SK-N-SH (cell line): Measurements from ENCODE around the gene ME3. TPM values are rescaled to one million over a fixed set of nuclear protein-coding genes. Genes with fewer than 3 reads are reported as not detected.

Experiments used
- CTCF ChIA-PET: fragments of 300-600, 350-600 bp; formaldehyde crosslinking; extraction: SDS; loops from one replicate; lab custom pipeline; 2021; lab: Yijun Ruan, JAX
- POLR2A ChIA-PET: fragments of 350-600 bp; sonication (Branson Sonifier 250); formaldehyde crosslinking; extraction: SDS; loops from one replicate; lab custom pipeline; 2020; ENCODE audit warnings: antibody characterized with exemption, inconsistent platforms; lab: Yijun Ruan, JAX
- DNase-seq: peaks from one replicate; pipeline ENCODE4 v3.0.0; 2012
- H2AFZ ChIP-seq: fragments of 200-600 bp; sonication (generic); 2 replicates; pipeline ENCODE4 v1.8.1; 2016; ENCODE audit warnings: antibody characterized with exemption, mild to moderate bottlenecking, low read depth
- H3F3A ChIP-seq: fragments of 200-600 bp; sonication (generic); replicated peaks from 2 replicates; pipeline ENCODE3; 2016; ENCODE audit warnings: antibody characterized with exemption, mild to moderate bottlenecking; ENCODE audit not compliant: insufficient read depth
- H3K27ac ChIP-seq, 2 experiments: fragments of 200-500 bp in 1 of 2; fragments of 200-600 bp in 1 of 2; sonication (Bioruptor generic) in 1 of 2; sonication (generic), shearing (Covaris generic) in 1 of 2; 2 replicates each; pipeline versions ENCODE4 v1.5.1 to v1.6.1; 2014 to 2016; ENCODE audit warnings: low read depth in 2 of 2, inconsistent platforms in 1 of 2, low read length in 1 of 2, mild to moderate bottlenecking in 1 of 2, mixed read lengths in 1 of 2
- H3K27me3 ChIP-seq: fragments of 200-600 bp; sonication (generic), shearing (Covaris generic); 2 replicates; pipeline ENCODE4 v1.6.1; 2016; ENCODE audit warnings: mixed run types; ENCODE audit not compliant: insufficient read depth
- H3K36me3 ChIP-seq, 2 experiments: fragments of 200-500 bp in 1 of 2; fragments of 200-600 bp in 1 of 2; sonication (Bioruptor generic) in 1 of 2; sonication (generic) in 1 of 2; replicated peaks in 1 of 2; 2 replicates each; pipeline versions ENCODE3 to v1.5.1; 2014 to 2016; ENCODE audit warnings: low read length in 1 of 2, mild to moderate bottlenecking in 1 of 2; ENCODE audit not compliant: insufficient read depth in 2 of 2, control insufficient read depth in 1 of 2
- H3K4me1 ChIP-seq, 2 experiments: fragments of 200-500 bp in 1 of 2; fragments of 200-600 bp in 1 of 2; sonication (Bioruptor generic) in 1 of 2; sonication (generic), shearing (Covaris generic) in 1 of 2; 2 replicates each; pipeline versions ENCODE4 v1.5.1 to v1.6.1; 2014 to 2016; ENCODE audit warnings: low read depth in 1 of 2, low read length in 1 of 2, mixed run types in 1 of 2; ENCODE audit not compliant: insufficient read depth in 2 of 2, control insufficient read depth in 1 of 2
- H3K4me2 ChIP-seq: fragments of 200-600 bp; sonication (generic), shearing (Covaris generic); 2 replicates; pipeline ENCODE4 v1.6.1; 2017; ENCODE audit warnings: mixed run types
- H3K4me3 ChIP-seq, 2 experiments: fragments of 200-500 bp in 1 of 2; fragments of 200-600 bp in 1 of 2; sonication (Bioruptor generic) in 1 of 2; sonication (generic), shearing (Covaris generic) in 1 of 2; 2 replicates each; pipeline versions ENCODE4 v1.5.1 to v1.8.1; 2014 to 2016; ENCODE audit warnings: low read depth in 2 of 2, inconsistent platforms in 1 of 2, low read length in 1 of 2, mild to moderate bottlenecking in 1 of 2, mixed read lengths in 1 of 2, moderate library complexity in 1 of 2
- H3K79me2 ChIP-seq: fragments of 200-600 bp; sonication (generic); 2 replicates; pipeline ENCODE4 v1.8.1; 2017; ENCODE audit warnings: mild to moderate bottlenecking; ENCODE audit not compliant: insufficient read depth
- H3K9ac ChIP-seq: fragments of 200-600 bp; sonication (generic); 2 replicates; pipeline ENCODE4 v1.6.1; 2017; ENCODE audit warnings: mixed run types
- H3K9me2 ChIP-seq: fragments of 200-600 bp; sonication (generic); 2 replicates; pipeline ENCODE4 v1.6.1; 2017; ENCODE audit warnings: mixed run types
- H3K9me3 ChIP-seq: fragments of 200-600 bp; sonication (generic); 2 replicates; pipeline ENCODE4 v1.6.1; 2017; ENCODE audit warnings: mixed run types, mild to moderate bottlenecking, moderate library complexity
- H4K20me1 ChIP-seq: fragments of 200-600 bp; sonication (generic); 2 replicates; pipeline ENCODE4 v1.6.1; 2017; ENCODE audit warnings: mild to moderate bottlenecking, mixed run types; ENCODE audit not compliant: insufficient read depth
- CHD2 ChIP-seq: fragments of 150-350 bp; IDR thresholded peaks from 2 replicates; pipeline ENCODE4 v1.6.1; 2018; ENCODE audit warnings: low read length; ENCODE audit not compliant: partially characterized antibody
- CTCF ChIP-seq: fragments of 200-600 bp; sonication (generic); IDR thresholded peaks from 2 replicates; pipeline ENCODE4 v1.6.1; 2017; ENCODE audit warnings: antibody characterized with exemption, mild to moderate bottlenecking, moderate library complexity
- EP300 ChIP-seq, 2 experiments: IDR thresholded peaks; 2 replicates each; pipeline versions ENCODE4 v1.4.0 to v1.6.1; 2012; ENCODE audit warnings: borderline replicate concordance in 1 of 2, low read depth in 1 of 2, low read length in 1 of 2
- FOXJ3 ChIP-seq: sonication (generic); formaldehyde crosslinking; IDR thresholded peaks from 2 replicates; pipeline ENCODE4 v1.5.1; 2020; ENCODE audit warnings: mild to moderate bottlenecking, missing genetic modification reagents
- GATA2 ChIP-seq: sonication (generic); formaldehyde crosslinking; IDR thresholded peaks from 2 replicates; pipeline ENCODE4 v1.5.0; 2020; ENCODE audit warnings: mild to moderate bottlenecking, missing genetic modification reagents
- JUND ChIP-seq: IDR thresholded peaks from 2 replicates; pipeline ENCODE4 v1.4.0; 2012
- MEF2A ChIP-seq: IDR thresholded peaks from 2 replicates; pipeline ENCODE4 v1.4.0; 2012; ENCODE audit warnings: low read depth, borderline replicate concordance
- MXI1 ChIP-seq: IDR thresholded peaks from 2 replicates; pipeline ENCODE4 v1.6.1; 2012; ENCODE audit warnings: mild to moderate bottlenecking, low read depth, low read length, improper control_type of control experiment
- NFIC ChIP-seq: IDR thresholded peaks from 2 replicates; pipeline ENCODE4 v1.4.0; 2012; ENCODE audit warnings: borderline replicate concordance
- RAD21 ChIP-seq: IDR thresholded peaks from 2 replicates; pipeline ENCODE4 v1.6.1; 2012; ENCODE audit warnings: mild to moderate bottlenecking, low read length
- RXRA ChIP-seq: IDR thresholded peaks from 2 replicates; pipeline ENCODE4 v1.4.0; 2012; ENCODE audit warnings: low read depth, mild to moderate bottlenecking, borderline replicate concordance
- TAF1 ChIP-seq: IDR thresholded peaks from 2 replicates; pipeline ENCODE4 v1.6.1; 2012; ENCODE audit warnings: low read depth, mild to moderate bottlenecking, low read length, moderate library complexity, borderline replicate concordance
- TCF12 ChIP-seq: IDR thresholded peaks from 2 replicates; pipeline ENCODE4 v1.4.0; 2012
- TEAD4 ChIP-seq: IDR thresholded peaks from 2 replicates; pipeline ENCODE4 v1.4.0; 2012; ENCODE audit warnings: mild to moderate bottlenecking, borderline replicate concordance; ENCODE audit not compliant: insufficient read depth
- USF1 ChIP-seq: IDR thresholded peaks from 2 replicates; pipeline ENCODE4 v1.4.0; 2012; ENCODE audit warnings: low read depth, borderline replicate concordance
- YY1 ChIP-seq: IDR thresholded peaks from 2 replicates; pipeline ENCODE4 v1.4.0; 2012; ENCODE audit warnings: low read depth, mild to moderate bottlenecking
- WGBS: methylation state at CpG from one replicate; pipeline ENCODE4 v1.1.6; 2017; ENCODE audit warnings: low lambda C conversion rate; 5-methylcytosine and 5-hydroxymethylcytosine counted together
- polyA plus RNA-seq, 3 experiments: library from polyadenylated mRNA; depleted of rRNA; stranded (reverse); fragments of >200 nt; gene quantifications; 2 replicates each; pipeline ENCODE4 v1.2.3, GENCODE V29; 2012
- TF ChIP-seq, protein P1 (sequence below): IDR thresholded peaks from 2 replicates; pipeline ENCODE4 v1.6.1; 2012; ENCODE audit warnings: mild to moderate bottlenecking, low read depth, low read length, moderate library complexity

Gene ME3
- polyA plus RNA-seq, 1 of the 3 experiments (the other 2 are of a cell fraction): 22.0 TPM

DNA sequence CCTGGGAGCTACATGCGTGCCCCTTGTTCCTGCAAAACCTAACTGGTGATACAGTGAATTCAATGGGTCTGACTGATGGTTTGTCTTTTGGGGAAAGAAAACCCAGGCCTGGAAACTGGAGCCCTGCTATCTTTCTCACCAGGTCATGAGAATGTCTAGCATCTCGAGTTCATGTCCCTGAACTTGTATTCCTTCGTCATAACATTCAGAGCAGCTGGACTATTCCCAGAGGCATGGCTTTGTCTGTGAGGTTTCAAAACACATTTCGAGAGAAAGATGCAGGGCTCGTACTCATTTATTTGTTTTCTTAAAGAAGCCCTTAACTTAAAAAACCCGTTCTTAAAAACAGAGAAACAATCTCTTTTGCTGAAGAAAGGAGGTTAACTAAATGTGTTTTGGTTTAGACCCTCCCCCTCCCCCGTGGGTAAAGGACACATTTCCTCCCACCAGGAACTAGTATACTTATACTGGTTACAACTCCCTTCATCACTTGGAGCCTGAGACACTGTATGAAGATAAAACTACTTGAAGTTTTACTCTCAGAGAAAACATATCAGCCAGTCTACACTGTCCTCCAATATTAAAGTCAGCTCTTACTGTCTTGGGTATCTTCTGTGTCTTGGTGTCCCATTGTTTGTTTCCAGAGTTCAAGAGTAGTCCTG, 43.2 kb downstream of the ME3 start:
- ChIA-PET POLR2A (no interaction called here), CTCF (interaction anchor here (1.2 to 4.2 kb wide), 2 partner anchors 20 to 174 kb away, joined by 4 to 22 read pairs; no protein-coding TSS in a partner anchor)
- Histone ChIP-seq H2AFZ (no peak overlapping the region), H3K79me2 (0 out of 2 replicates have a peak, but pooled peaks cover 3% of the 10 kb centered on the region), H3K36me3 (no peaks in the 10 kb centered on the region), H3K4me3 (no peak overlapping the region), H3F3A (peaks cover 5% of the 10 kb centered on the region), H3K9me2 (no peaks in the 10 kb centered on the region), H3K9me3 (no peaks in the 10 kb centered on the region), H4K20me1 (no peaks in the 10 kb centered on the region), H3K27me3 (no peaks in the 10 kb centered on the region), H3K4me2 (no peak overlapping the region), H3K4me1 (peaks cover 5 to 15% of the 10 kb centered on the region in 2 experiments; a peak in 3 of 4 replicates), H3K27ac (no peak overlapping the region), H3K9ac (no peak overlapping the region)
- no peak for DNase-seq
- WGBS: 89% methylated on average over 7 of the region's 7 CpGs
- TF ChIP-seq RAD21 (no peak), CHD2 (no peak), USF1 (no peak), YY1 (no peak), MXI1 (no peak), EP300 (IDR thresholded peaks at IDR 0.05; ENCODE audit: borderline replicate concordance in 1 of 2, low read depth in 1 of 2, low read length in 1 of 2) (no peak), CTCF (no peak), TEAD4 (no peak), TAF1 (no peak), JUND (no peak), GATA2 (CRISPR knock-in tag) (no peak), NFIC (no peak), TCF12 (no peak), RXRA (no peak), FOXJ3 (no peak), MEF2A (no peak)
- TF ChIP-seq, protein P1, sequence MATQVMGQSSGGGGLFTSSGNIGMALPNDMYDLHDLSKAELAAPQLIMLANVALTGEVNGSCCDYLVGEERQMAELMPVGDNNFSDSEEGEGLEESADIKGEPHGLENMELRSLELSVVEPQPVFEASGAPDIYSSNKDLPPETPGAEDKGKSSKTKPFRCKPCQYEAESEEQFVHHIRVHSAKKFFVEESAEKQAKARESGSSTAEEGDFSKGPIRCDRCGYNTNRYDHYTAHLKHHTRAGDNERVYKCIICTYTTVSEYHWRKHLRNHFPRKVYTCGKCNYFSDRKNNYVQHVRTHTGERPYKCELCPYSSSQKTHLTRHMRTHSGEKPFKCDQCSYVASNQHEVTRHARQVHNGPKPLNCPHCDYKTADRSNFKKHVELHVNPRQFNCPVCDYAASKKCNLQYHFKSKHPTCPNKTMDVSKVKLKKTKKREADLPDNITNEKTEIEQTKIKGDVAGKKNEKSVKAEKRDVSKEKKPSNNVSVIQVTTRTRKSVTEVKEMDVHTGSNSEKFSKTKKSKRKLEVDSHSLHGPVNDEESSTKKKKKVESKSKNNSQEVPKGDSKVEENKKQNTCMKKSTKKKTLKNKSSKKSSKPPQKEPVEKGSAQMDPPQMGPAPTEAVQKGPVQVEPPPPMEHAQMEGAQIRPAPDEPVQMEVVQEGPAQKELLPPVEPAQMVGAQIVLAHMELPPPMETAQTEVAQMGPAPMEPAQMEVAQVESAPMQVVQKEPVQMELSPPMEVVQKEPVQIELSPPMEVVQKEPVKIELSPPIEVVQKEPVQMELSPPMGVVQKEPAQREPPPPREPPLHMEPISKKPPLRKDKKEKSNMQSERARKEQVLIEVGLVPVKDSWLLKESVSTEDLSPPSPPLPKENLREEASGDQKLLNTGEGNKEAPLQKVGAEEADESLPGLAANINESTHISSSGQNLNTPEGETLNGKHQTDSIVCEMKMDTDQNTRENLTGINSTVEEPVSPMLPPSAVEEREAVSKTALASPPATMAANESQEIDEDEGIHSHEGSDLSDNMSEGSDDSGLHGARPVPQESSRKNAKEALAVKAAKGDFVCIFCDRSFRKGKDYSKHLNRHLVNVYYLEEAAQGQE: no peak
